ENCODE measurements around the gene GNPAT.

Gene GNPAT

GRCh38 chr1:231213831-231214573 lies 27.0 kb upstream of the GNPAT start:
- no peak for DNase-seq (ENCODE audit: low read depth in 3 of 3)

GRCh38 chr1:231214918-231215680 lies 25.9 kb upstream of the GNPAT start:
- DNase-seq (ENCODE audit: low read depth in 3 of 3): no peak

GRCh38 chr1:231215681-231216385 lies 25.2 kb upstream of the GNPAT start:
- DNase-seq (ENCODE audit: low read depth in 3 of 3): no peak

- no peak for DNase-seq (ENCODE audit: low read depth in 3 of 3)
Measured at GRCh38 chr1:231216498-231216897, 24.5 kb upstream of the GNPAT start.

- no peak for DNase-seq (ENCODE audit: low read depth in 3 of 3)
Measured at GRCh38 chr1:231217056-231217455, 24.0 kb upstream of the GNPAT start.

GRCh38 chr1:231218078-231218477 lies 22.9 kb upstream of the GNPAT start:
- DNase-seq (ENCODE audit: low read depth in 3 of 3): no peak

- no peak for DNase-seq (ENCODE audit: low read depth in 3 of 3)
Measured at GRCh38 chr1:231219422-231220401, 21.3 kb upstream of the GNPAT start.

GRCh38 chr1:231220801-231221200 lies 20.2 kb upstream of the GNPAT start:
- DNase-seq (ENCODE audit: low read depth in 3 of 3): no peak

GRCh38 chr1:231226156-231226555 lies 14.9 kb upstream of the GNPAT start:
- no peak for DNase-seq (ENCODE audit: low read depth in 3 of 3)

- DNase-seq (ENCODE audit: low read depth in 3 of 3): no peak
Measured at GRCh38 chr1:231231511-231231910, 9.5 kb upstream of the GNPAT start.

- no peak for DNase-seq (ENCODE audit: low read depth in 3 of 3)
Measured at GRCh38 chr1:231232870-231233734, 7.9 kb upstream of the GNPAT start.

- no peak for DNase-seq (ENCODE audit: low read depth in 3 of 3)
Measured at GRCh38 chr1:231233735-231234417, 7.1 kb upstream of the GNPAT start.

GRCh38 chr1:231234506-231234905 lies 6.5 kb upstream of the GNPAT start:
- DNase-seq (ENCODE audit: low read depth in 3 of 3): no peak

GRCh38 chr1:231235526-231236207 lies 5.3 kb upstream of the GNPAT start:
- no peak for DNase-seq (ENCODE audit: low read depth in 3 of 3)

GRCh38 chr1:231236208-231236591 lies 4.8 kb upstream of the GNPAT start:
- no peak for DNase-seq (ENCODE audit: low read depth in 3 of 3)

- no peak for DNase-seq (ENCODE audit: low read depth in 3 of 3)
Measured at GRCh38 chr1:231236938-231237337, 4.1 kb upstream of the GNPAT start.

GRCh38 chr1:231238298-231238697 lies 2.7 kb upstream of the GNPAT start:
- DNase-seq (ENCODE audit: low read depth in 3 of 3): no peak

GRCh38 chr1:231240531-231240882 lies 505 bp upstream of the GNPAT start:
- DNase-seq (ENCODE audit: low read depth in 3 of 3): no peak

- peak in 1 of 3 donors; percentile 3 for DNase-seq (ENCODE audit: low read depth in 3 of 3)
Measured at GRCh38 chr1:231241750-231242149, 738 bp downstream of the GNPAT start.

All from stimulated activated CD4-positive, alpha-beta T cell treated with anti-CD3 and anti-CD28 coated beads, TNF-alpha, amount 100 ng/mL, for 48 hours (primary cell).